ENCODE data around the gene C2CD3. TPM values are rescaled to one million over a fixed set of nuclear protein-coding genes. Genes with fewer than 3 reads are reported as not detected.
A peak's percentile ranks its signal among the peaks of the same experiment; 100 is the strongest.

The C2CD3 gene
- total RNA-seq, 1 experiment from 2014 or later = 22.0 TPM

- Histone ChIP-seq H3K9ac (ENCODE audit: extremely low read depth, insufficient read length, low read length) (no peak overlapping the region), H2AFZ (ENCODE audit: low read length) (no peak overlapping the region), H3K18ac (ENCODE audit: insufficient read length, low read depth, low read length) (no peak overlapping the region), H3K27me3 (ENCODE audit: insufficient read depth, low read length) (no peaks in the 10 kb centered on the region), H3T11ph (ENCODE audit: low read length) (no peak overlapping the region), H3K27ac (ENCODE audit: insufficient read length, low read depth, low read length) (no peak overlapping the region), H4K8ac (replicated peaks; ENCODE audit: insufficient read length, low read depth, low read length) (no peak overlapping the region), H3K4me1 (ENCODE audit: insufficient read depth, low read length) (no peaks in the 10 kb centered on the region), H3K56ac (ENCODE audit: insufficient read length, low read depth, low read length) (no peak overlapping the region), H3K4ac (ENCODE audit: low read depth, low read length) (no peak overlapping the region), H3K14ac (ENCODE audit: insufficient read depth, low read length) (no peak overlapping the region), H2BK20ac (ENCODE audit: low read depth, low read length, poor library complexity, severe bottlenecking) (no peak overlapping the region), H2BK12ac (ENCODE audit: insufficient read length, low read depth, low read length) (no peak overlapping the region), H3K79me1 (ENCODE audit: insufficient read depth, low read depth, low read length, poor library complexity, severe bottlenecking) (no peaks in the 10 kb centered on the region), H2BK15ac (ENCODE audit: low read depth, low read length) (no peak overlapping the region), H3K9me3 (ENCODE audit: control insufficient read depth, low read depth, low read length) (no peaks in the 10 kb centered on the region), H4K91ac (ENCODE audit: insufficient read length, low read depth, low read length) (no peak overlapping the region), H4K20me1 (ENCODE audit: control insufficient read depth, insufficient read depth, insufficient read length) (no peaks in the 10 kb centered on the region), H4K5ac (ENCODE audit: insufficient read length, low read depth, low read length) (no peak overlapping the region), H2BK5ac (ENCODE audit: insufficient read length, low read length) (no peak overlapping the region), H3K23me2 (ENCODE audit: insufficient read length, low read depth, low read length, poor library complexity, severe bottlenecking) (no peaks in the 10 kb centered on the region), H2BK120ac (ENCODE audit: low read depth, low read length, poor library complexity, severe bottlenecking) (no peak overlapping the region), H3K79me2 (ENCODE audit: insufficient read depth, low read length) (no peaks in the 10 kb centered on the region), H3K4me2 (ENCODE audit: insufficient read depth, insufficient read length, low read length) (no peak overlapping the region), H2AK5ac (ENCODE audit: insufficient read length, low read length) (no peak overlapping the region), H3K23ac (ENCODE audit: insufficient read length, low read depth, low read length) (no peak overlapping the region)
- no peak overlapping the region for H3K4me3 Mint-ChIP-seq
- no peak overlapping the region for H3K27ac Mint-ChIP-seq
- H3K4me1 Mint-ChIP-seq = peaks cover 6 to 8% of the 10 kb centered on the region in 2 experiments; a peak in 2 of 4 replicates
- WGBS (ENCODE audit: extremely low coverage, insufficient read length, low lambda C conversion rate) = 100% methylated on average over 2 of the region's 6 CpGs
- TF ChIP-seq, protein P1, sequence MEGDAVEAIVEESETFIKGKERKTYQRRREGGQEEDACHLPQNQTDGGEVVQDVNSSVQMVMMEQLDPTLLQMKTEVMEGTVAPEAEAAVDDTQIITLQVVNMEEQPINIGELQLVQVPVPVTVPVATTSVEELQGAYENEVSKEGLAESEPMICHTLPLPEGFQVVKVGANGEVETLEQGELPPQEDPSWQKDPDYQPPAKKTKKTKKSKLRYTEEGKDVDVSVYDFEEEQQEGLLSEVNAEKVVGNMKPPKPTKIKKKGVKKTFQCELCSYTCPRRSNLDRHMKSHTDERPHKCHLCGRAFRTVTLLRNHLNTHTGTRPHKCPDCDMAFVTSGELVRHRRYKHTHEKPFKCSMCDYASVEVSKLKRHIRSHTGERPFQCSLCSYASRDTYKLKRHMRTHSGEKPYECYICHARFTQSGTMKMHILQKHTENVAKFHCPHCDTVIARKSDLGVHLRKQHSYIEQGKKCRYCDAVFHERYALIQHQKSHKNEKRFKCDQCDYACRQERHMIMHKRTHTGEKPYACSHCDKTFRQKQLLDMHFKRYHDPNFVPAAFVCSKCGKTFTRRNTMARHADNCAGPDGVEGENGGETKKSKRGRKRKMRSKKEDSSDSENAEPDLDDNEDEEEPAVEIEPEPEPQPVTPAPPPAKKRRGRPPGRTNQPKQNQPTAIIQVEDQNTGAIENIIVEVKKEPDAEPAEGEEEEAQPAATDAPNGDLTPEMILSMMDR (conservative IDR thresholded peaks at IDR 0.05) = peak; percentile 27; the same call in 1 of the 3 replicates
- H3K27me3 Mint-ChIP-seq (ENCODE audit: low read depth) = peaks cover 5% of the 10 kb centered on the region
- DNase-seq = no peak
- H3K36me3 Mint-ChIP-seq (ENCODE audit: insufficient read depth in 1 of 3, low read depth in 3 of 3) = no peaks in the 10 kb centered on the region
- no peaks in the 10 kb centered on the region for H3K9me3 Mint-ChIP-seq
These were observed 181.6 kb downstream of the C2CD3 start for GRCh38 chr11:73989156-73989555.

All from H9 (cell line).